Cardiac muscle cell (in vitro differentiated cells and primary cell): ENCODE results near the gene FAM124B. TPM values are rescaled to one million over a fixed set of nuclear protein-coding genes. Genes with fewer than 3 reads are reported as not detected.
"Not testable (repeated sequence)": the region's sequence is repeated elsewhere in the genome, so short reads cannot be mapped to it uniquely, and the experiment has no call there.

Experiments
- DNase-seq, 2 donors: peaks; one replicate each; pipeline versions ENCODE4 v3.0.0 to v3.0.0-alpha.2; 2010 to 2017; ENCODE audit warnings: low read depth in 1 of 2, low spot score in 1 of 2
- H3K27ac ChIP-seq: fragments of 200-600 bp; sonication (generic); 2 replicates; pipeline ENCODE4 v1.5.1; 2016
- H3K27me3 ChIP-seq: fragments of 200-600 bp; sonication (generic); 2 replicates; pipeline ENCODE4 v1.6.0; 2016; ENCODE audit warnings: control low read depth
- H3K36me3 ChIP-seq: fragments of 200-600 bp; sonication (generic); 2 replicates; pipeline ENCODE4 v1.5.1; 2016; ENCODE audit warnings: control low read depth
- H3K4me1 ChIP-seq: fragments of 200-600 bp; sonication (generic); 2 replicates; pipeline ENCODE4 v1.8.1; 2017; ENCODE audit warnings: low read depth, mild to moderate bottlenecking, mixed run types
- H3K4me3 ChIP-seq: fragments of 200-600 bp; sonication (generic); 2 replicates; pipeline ENCODE4 v1.5.1; 2016; ENCODE audit warnings: mild to moderate bottlenecking
- H3K9me3 ChIP-seq: fragments of 200-600 bp; sonication (generic); 2 replicates; pipeline ENCODE4 v1.5.1; 2017; ENCODE audit warnings: low read depth, mild to moderate bottlenecking, control low read depth
- polyA plus RNA-seq: library from polyadenylated mRNA; unstranded; fragments of >200 nt; fragmentation: Nextera tagmentation; extraction: Ambion mirVana; gene quantifications from 2 replicates; pipeline ENCODE4 v1.2.1, GENCODE V29; 2016
- total RNA-seq: library from RNA; depleted of rRNA; stranded (reverse); fragments of >200 nt; gene quantifications from 2 replicates; pipeline ENCODE4 v1.2.3, GENCODE V29; 2016
- TF ChIP-seq, protein P1 (sequence below): IDR thresholded peaks from 2 replicates; pipeline ENCODE4 v1.5.1; 2012; ENCODE audit warnings: low read depth, mild to moderate bottlenecking, low read length

Gene FAM124B
- total and polyA plus RNA-seq, 2 experiments from 2014 or later: 0.17 to 0.30 TPM

DNA sequence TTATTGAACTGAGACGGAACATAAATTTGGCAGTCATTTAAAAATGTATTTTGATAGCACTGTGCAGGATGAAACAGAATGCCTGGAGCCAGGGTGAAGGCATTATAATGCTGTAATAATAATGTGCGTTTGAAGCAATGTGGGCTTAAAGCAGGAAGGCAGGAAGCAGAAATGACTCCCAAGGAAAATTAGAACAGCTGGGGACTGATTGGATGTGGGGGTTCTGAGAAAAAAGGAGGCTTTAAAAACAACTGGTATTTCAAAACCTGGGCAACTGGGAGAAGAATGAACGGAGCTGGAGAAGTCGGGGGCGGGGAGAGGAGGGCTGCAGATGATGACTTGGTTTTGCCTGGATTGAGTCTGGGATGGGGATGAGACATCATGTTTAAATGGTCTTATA lies 12.6 kb downstream of the FAM124B start:
- Histone ChIP-seq H3K27me3 (no peaks in the 10 kb centered on the region), H3K27ac (no peak overlapping the region), H3K36me3 (no peaks in the 10 kb centered on the region), H3K9me3 (no peaks in the 10 kb centered on the region), H3K4me3 (no peak overlapping the region), H3K4me1 (no peaks in the 10 kb centered on the region)
- TF ChIP-seq, protein P1, sequence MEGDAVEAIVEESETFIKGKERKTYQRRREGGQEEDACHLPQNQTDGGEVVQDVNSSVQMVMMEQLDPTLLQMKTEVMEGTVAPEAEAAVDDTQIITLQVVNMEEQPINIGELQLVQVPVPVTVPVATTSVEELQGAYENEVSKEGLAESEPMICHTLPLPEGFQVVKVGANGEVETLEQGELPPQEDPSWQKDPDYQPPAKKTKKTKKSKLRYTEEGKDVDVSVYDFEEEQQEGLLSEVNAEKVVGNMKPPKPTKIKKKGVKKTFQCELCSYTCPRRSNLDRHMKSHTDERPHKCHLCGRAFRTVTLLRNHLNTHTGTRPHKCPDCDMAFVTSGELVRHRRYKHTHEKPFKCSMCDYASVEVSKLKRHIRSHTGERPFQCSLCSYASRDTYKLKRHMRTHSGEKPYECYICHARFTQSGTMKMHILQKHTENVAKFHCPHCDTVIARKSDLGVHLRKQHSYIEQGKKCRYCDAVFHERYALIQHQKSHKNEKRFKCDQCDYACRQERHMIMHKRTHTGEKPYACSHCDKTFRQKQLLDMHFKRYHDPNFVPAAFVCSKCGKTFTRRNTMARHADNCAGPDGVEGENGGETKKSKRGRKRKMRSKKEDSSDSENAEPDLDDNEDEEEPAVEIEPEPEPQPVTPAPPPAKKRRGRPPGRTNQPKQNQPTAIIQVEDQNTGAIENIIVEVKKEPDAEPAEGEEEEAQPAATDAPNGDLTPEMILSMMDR: no peak
- DNase-seq: no peak

DNA sequence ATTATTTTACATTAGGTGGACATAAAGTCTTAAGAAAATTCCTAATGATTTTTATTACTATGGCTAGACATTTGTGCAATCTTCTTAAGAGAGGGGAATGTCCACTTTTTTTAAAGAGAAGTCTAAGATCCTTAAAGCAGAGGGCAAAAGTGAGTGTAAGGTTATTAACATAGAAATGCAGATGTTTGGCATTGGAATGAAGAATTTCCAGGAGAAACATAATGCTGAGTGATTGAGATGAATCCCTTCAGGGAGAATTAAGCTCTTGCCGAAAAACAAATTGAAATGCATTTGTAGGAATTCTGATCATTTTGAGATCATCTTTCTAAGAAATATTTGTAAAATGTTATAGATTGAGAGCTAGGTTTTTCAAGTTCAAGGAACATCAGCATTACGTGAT lies 15.0 kb downstream of the FAM124B start:
- TF ChIP-seq, protein P1: no peak
- H3K9me3 ChIP-seq: no peaks in the 10 kb centered on the region
- no peaks in the 10 kb centered on the region for H3K36me3 ChIP-seq
- no peaks in the 10 kb centered on the region for H3K27me3 ChIP-seq
- DNase-seq: no peak
- no peaks in the 10 kb centered on the region for H3K4me1 ChIP-seq
- no peak overlapping the region for H3K4me3 ChIP-seq
- no peak overlapping the region for H3K27ac ChIP-seq

DNA sequence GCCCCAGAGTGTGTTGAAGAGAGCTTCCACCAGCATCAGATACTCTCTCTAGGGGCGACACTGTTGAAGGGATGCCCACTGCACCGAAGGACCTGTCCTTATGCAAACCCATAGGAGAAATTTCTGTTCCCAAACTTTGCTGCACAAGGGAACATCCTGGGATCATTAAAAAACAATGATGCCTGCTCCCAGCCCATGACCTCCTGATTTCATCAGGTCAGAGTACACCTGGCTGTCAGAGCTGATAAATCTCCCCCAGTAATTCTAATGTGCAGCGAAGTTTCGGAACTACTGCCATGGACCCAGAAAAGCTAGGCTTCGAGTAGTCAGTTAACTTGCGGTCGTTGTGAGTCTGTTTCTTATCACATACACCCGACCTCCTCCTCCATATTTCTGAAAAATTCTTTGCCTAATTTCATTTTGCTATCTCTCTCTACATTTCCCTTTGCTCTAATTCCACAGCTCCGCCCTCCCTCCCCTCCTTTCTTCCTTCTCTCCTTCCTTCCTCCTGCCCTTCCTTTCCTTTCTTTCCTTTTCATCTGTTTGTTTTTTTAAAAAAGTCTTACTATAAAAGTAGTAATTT lies 18.8 kb downstream of the FAM124B start:
- Histone ChIP-seq H3K4me1 (no peaks in the 10 kb centered on the region), H3K9me3 (no peaks in the 10 kb centered on the region), H3K27me3 (no peaks in the 10 kb centered on the region), H3K36me3 (no peaks in the 10 kb centered on the region), H3K4me3 (no peak overlapping the region), H3K27ac (no peak overlapping the region)
- no peak for DNase-seq
- TF ChIP-seq, protein P1: no peak

DNA sequence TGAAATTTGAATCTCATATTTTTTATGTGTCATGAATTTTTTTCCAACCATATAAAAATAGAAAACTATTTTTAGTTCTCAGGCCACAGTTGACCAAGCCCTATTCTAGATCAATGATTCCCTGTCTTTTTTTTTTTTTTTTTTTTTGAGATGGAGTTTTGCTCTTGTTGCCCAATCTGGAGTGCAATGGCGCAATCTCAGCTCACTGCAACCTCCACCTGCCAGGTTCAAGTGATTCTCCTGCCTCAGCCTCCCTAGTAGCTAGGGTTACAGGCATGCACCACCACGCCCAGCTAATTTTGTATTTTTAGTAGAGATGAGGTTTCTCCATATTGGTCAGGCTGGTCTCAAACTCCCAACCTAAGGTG lies 19.6 kb downstream of the FAM124B start:
- H3K4me3 ChIP-seq, H3K36me3 ChIP-seq, H3K27me3 ChIP-seq, H3K9me3 ChIP-seq, H3K4me1 ChIP-seq, DNase-seq, H3K27ac ChIP-seq: not testable (repeated sequence)

DNA sequence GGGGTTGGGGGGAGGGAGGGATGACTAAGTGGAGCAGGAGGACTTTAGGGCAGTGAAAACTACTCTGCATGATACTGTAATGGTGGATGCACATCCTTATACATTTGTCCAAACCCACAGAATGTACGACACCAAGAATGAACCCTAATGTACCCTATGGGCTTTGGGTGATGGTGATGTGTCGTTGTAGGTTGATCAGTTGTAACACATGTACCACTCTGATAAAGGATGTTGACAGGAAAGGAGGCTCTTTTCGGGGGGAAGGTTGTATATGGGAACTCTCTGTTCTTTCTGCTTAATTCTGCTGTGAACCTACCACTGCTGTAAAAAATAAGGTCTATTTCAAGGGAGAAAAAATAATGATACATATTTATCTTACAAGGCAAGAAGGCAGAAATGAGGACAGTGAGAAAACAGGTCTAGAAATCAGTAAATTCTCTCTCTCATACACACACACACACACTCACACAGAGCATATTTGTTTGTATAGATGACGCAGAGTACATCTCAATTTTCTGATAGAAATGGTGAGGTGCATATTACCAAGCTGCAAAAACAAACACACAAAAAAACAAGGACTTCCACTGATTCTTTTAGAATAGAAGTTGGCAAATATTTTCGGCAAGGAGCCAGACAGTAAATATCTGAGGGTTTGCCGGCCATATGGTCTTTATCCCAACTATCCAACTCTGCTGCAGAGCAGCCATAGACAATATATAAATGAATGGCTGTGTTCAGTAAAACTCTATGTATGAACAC lies 20.2 kb downstream of the FAM124B start:
- Histone ChIP-seq H3K36me3 (no peaks in the 10 kb centered on the region), H3K9me3 (no peaks in the 10 kb centered on the region), H3K27me3 (no peaks in the 10 kb centered on the region), H3K4me1 (no peaks in the 10 kb centered on the region), H3K4me3 (no peak overlapping the region), H3K27ac (no peak overlapping the region)
- TF ChIP-seq, protein P1: no peak
- DNase-seq: peak in 1 of 2 donors; percentile 52

DNA sequence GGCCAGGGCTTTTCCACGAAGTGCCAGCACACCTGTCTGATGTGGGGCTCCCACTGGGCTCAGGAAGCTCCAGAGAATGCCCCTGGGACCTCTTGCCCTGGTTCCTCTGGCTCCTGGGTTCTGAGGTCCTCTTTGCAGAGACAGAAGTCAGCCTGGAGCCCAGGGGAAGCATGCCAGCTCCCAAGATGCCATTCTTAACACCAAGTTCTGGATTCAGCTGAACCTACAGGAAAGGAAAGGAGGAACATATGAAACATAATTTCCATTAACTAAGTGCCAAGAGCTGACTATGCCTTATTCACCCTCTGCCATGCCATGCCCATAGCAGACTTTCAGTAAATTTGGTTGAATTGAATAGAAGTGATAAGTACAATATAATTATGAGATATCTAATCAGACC lies 21.9 kb downstream of the FAM124B start:
- DNase-seq: no peak
- no peak overlapping the region for H3K4me3 ChIP-seq
- TF ChIP-seq, protein P1: no peak
- no peaks in the 10 kb centered on the region for H3K27me3 ChIP-seq
- no peaks in the 10 kb centered on the region for H3K36me3 ChIP-seq
- H3K9me3 ChIP-seq: no peaks in the 10 kb centered on the region
- no peak overlapping the region for H3K27ac ChIP-seq
- H3K4me1 ChIP-seq: no peaks in the 10 kb centered on the region
